ENCODE measurements around the gene ABHD12B.

The ABHD12B gene

GRCh38 chr14:50829489-50830043 lies 42.3 kb upstream of the ABHD12B start:
- Histone ChIP-seq H3K4me3 (ENCODE audit: low read length) (peak overlapping the region; percentile 90), H3K27ac (ENCODE audit: low read length) (peak overlapping the region; percentile 78), H3K9me3 (ENCODE audit: insufficient read depth, low read length) (no peaks in the 10 kb centered on the region), H3K79me2 (ENCODE audit: low read length) (peaks cover 63% of the 10 kb centered on the region), H3K4me2 (ENCODE audit: low read length) (peak overlapping the region; percentile 89), H4K20me1 (ENCODE audit: insufficient read depth, low read length) (peaks cover 51% of the 10 kb centered on the region), H2AFZ (ENCODE audit: low read depth, low read length) (no peak overlapping the region), H3K27me3 (ENCODE audit: low read depth, low read length) (peaks cover 5% of the 10 kb centered on the region; the same call in 1 of the 2 replicates), H3K9ac (ENCODE audit: low read length) (peak overlapping the region; percentile 86), H3K36me3 (replicated peaks; ENCODE audit: low read depth, low read length) (peaks cover 39% of the 10 kb centered on the region), H3K4me1 (ENCODE audit: low read length) (peaks cover 34% of the 10 kb centered on the region)
- TF ChIP-seq EZH2phosphoT487 (IDR thresholded peaks at IDR 0.05; ENCODE audit: low read depth) = no peak
- no peak for TF ChIP-seq CTCF (IDR thresholded peaks at IDR 0.05; ENCODE audit: low read depth, low read length)

GRCh38 chr14:50830044-50830931 lies 41.6 kb upstream of the ABHD12B start:
- Histone ChIP-seq H3K9me3 (ENCODE audit: insufficient read depth, low read length) (no peaks in the 10 kb centered on the region), H3K4me3 (ENCODE audit: low read length) (peak overlapping the region; percentile 90), H2AFZ (ENCODE audit: low read depth, low read length) (no peak overlapping the region), H4K20me1 (ENCODE audit: insufficient read depth, low read length) (peaks cover 44% of the 10 kb centered on the region), H3K79me2 (ENCODE audit: low read length) (peaks cover 55% of the 10 kb centered on the region), H3K9ac (ENCODE audit: low read length) (peak overlapping the region; percentile 86), H3K27me3 (ENCODE audit: low read depth, low read length) (peaks cover 5% of the 10 kb centered on the region; the same call in 1 of the 2 replicates), H3K36me3 (replicated peaks; ENCODE audit: low read depth, low read length) (peaks cover 39% of the 10 kb centered on the region), H3K4me2 (ENCODE audit: low read length) (peak overlapping the region; percentile 89), H3K4me1 (ENCODE audit: low read length) (peaks cover 30% of the 10 kb centered on the region), H3K27ac (ENCODE audit: low read length) (peak overlapping the region; percentile 78)
- TF ChIP-seq EZH2phosphoT487 (IDR thresholded peaks at IDR 0.05; ENCODE audit: low read depth) (no peak), CTCF (IDR thresholded peaks at IDR 0.05; ENCODE audit: low read depth, low read length) (no peak)

GRCh38 chr14:50830932-50831725 lies 40.7 kb upstream of the ABHD12B start, which contains the start of gene NIN:
TSS of gene NIN (minus strand) at chr14:50831162. CDS start at chr14:50822056, 9,106 bp downstream.
- H3K4me3 ChIP-seq (ENCODE audit: low read length) = peak within 1 kb of the TSS; percentile 90
- peak within 1 kb of the TSS; percentile 78 for H3K27ac ChIP-seq (ENCODE audit: low read length)
- peaks cover 47% of the 10 kb centered on the region for H3K79me2 ChIP-seq (ENCODE audit: low read length)

More at GRCh38 chr14:50830932-50831725, 40.7 kb upstream of the ABHD12B start, which contains the start of gene NIN:
- peak within 1 kb of the TSS; percentile 44 for H2AFZ ChIP-seq (ENCODE audit: low read depth, low read length)
- peak within 1 kb of the TSS; percentile 86 for H3K9ac ChIP-seq (ENCODE audit: low read length)
- peaks cover 27% of the 10 kb centered on the region for H3K4me1 ChIP-seq (ENCODE audit: low read length)
- peaks cover 31% of the 10 kb centered on the region for H3K36me3 ChIP-seq (replicated peaks; ENCODE audit: low read depth, low read length)
- peak within 1 kb of the TSS; percentile 94 for H3K4me2 ChIP-seq (ENCODE audit: low read length)
- H3K27me3 ChIP-seq (ENCODE audit: low read depth, low read length) = peaks cover 5% of the 10 kb centered on the region; the same call in 1 of the 2 replicates
- H3K9me3 ChIP-seq (ENCODE audit: insufficient read depth, low read length) = no peaks in the 10 kb centered on the region
- H4K20me1 ChIP-seq (ENCODE audit: insufficient read depth, low read length) = peaks cover 36% of the 10 kb centered on the region
- no peak for TF ChIP-seq CTCF (IDR thresholded peaks at IDR 0.05; ENCODE audit: low read depth, low read length)
- TF ChIP-seq EZH2phosphoT487 (IDR thresholded peaks at IDR 0.05; ENCODE audit: low read depth) = no peak
